Ammon's horn (tissue), 1 donor: ENCODE data around the gene PGR.
A peak's percentile ranks its signal among the peaks of the same experiment; 100 is the strongest.
"Not testable (repeated sequence)": the region's sequence is repeated elsewhere in the genome, so short reads cannot be mapped to it uniquely, and the experiment has no call there.

Experiments used
- DNase-seq: peaks from one replicate; pipeline ENCODE4 v3.0.0-alpha.2; 2016; ENCODE audit warnings: low spot score

PGR gene

DNA sequence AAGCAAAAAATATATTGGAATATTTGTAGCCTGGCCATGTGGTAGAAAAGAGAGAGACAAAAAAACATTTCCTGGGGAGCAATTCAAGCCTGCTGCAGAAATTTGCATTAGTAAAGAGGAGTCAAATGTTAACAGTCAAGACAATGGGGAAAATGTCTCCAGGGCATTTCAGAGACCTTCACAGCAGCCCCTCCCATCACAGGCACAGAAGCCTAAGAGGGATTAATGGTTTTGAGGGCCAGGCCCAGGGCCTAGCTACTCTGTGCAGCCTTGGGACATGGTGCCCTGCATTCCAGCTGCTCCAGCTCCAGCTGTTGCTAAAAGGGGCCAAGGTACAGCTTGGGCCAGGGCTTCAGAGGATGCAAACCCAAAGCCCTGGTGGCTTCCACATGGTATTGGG is 46.8 kb downstream of the PGR start:
- no peak for DNase-seq

- no peak for DNase-seq
These were observed 65.9 kb downstream of the PGR start for GRCh38 chr11:101063706-101064105.

GRCh38 chr11:101061606-101062005 is 68.0 kb downstream of the PGR start:
- DNase-seq = no peak

DNA sequence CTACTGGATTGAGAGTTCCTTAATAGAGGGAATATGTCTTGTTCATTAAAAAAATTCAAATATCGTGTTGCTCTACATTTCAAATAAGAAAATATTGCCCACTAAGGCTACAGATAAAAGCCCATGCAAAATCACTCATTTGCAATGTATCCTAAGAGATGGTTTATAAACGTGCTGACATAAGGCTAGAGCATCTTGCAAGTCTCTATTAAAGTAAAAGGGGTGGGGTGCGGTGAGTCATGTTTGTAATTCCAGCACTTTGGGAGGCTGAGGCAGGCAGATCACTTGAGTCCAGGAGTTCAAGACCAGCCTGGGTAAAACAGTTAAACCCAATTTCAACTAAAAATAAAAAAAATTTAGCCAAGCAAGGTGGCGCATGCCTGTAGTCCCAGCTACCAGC is 70.3 kb downstream of the PGR start:
- DNase-seq = no peak

- no peak for DNase-seq
These were observed 76.1 kb downstream of the PGR start for GRCh38 chr11:101053492-101053891.

DNA sequence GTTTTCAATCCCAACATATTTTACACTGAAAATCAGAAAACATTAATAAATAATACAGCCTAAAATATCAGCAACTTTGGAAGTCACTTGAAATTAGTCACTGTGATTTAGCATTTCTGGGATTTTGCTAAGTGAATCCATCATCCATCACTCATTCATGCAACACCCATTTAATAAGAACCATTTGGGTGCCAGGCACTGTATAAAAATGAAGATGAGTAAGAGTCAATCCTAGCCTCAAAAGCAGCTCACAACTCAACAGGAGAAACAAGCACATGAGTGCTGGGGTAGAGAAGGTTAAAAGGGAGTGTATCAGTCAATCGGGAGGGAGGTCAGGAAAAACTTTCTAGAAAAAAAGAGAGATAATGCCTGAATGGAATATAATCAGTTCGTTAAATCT is 77.9 kb downstream of the PGR start:
- no peak for DNase-seq

DNA sequence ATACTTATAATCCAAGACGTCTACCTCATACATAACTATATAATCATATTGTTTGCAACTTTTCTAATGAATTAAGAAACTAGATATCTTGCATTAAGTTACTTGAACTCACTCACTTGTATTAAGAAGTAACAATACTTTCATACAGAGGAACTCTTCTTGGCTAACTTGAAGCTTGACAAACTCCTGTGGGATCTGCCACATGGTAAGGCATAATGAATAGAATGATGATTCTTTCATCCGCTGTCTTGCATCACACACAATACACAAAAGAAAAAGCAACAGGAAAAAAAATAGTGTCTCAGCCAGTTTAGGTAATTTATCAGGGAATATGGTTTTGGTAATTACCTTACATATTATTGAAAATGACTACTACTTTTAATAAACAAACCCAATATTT is 79.8 kb downstream of the PGR start:
- no peak for DNase-seq

DNA sequence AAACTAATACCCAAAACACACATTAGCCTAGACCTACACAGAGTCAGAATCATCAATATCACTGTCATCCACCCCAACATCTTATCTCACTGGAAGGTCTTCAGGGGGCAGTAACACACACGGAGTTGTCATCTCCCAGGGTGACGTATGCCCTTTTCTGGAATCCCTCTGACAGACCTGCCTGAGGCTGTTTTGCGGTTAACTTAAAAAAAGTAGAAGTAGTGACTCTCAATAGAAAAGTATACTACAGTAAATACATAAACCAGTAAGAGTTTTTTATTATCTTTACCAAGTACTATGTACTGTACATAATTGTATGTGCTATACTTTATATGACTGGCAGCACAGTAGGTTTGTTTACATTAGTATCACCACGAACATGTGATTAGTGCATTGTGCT is 80.5 kb downstream of the PGR start:
- no peak for DNase-seq

DNA sequence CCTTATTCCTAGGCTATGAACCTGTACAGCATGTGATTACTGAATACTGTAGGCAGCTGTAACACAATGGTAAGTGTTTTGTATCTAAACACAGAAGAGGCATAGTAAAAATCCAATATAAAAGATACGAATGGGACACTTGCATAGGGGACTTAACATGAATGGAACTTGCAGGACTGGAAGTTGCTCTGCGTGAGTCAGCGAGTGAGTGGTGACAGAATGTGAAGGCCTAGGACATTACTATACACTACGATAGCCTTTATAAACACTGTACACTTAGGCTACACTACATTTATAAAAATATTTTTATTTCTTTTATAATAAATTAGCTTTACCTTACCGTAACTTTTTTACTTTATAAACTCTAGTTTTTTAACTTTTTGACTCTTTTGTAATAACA is 81.1 kb downstream of the PGR start:
- DNase-seq = no peak

- DNase-seq = no peak
These were observed 82.7 kb downstream of the PGR start for GRCh38 chr11:101046947-101047346.

- no peak for DNase-seq
These were observed 84.2 kb downstream of the PGR start for GRCh38 chr11:101045415-101045814.

- no peak for DNase-seq
These were observed 85.7 kb downstream of the PGR start for GRCh38 chr11:101043940-101044339.

DNA sequence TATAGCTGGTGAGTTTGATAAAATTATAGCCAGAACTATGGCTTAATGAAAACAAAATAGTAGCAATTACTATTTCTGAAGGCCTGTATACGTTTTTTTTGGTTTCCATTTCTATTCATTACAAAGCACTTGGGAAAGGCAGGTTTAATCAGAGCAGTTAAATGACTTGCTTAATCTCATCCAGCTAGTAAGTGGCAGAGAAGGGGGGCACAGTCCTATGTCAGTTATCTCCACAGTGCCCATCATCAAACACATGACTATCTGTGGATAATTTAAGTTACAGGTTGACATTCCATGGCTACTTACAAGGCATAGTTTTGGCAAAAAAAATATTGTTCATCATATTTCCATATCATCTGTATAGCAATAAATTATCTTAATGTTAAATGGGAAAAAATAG is 93.7 kb downstream of the PGR start:
- DNase-seq = no peak

GRCh38 chr11:101034076-101034475 is 95.5 kb downstream of the PGR start:
- DNase-seq = peak; percentile 3

DNA sequence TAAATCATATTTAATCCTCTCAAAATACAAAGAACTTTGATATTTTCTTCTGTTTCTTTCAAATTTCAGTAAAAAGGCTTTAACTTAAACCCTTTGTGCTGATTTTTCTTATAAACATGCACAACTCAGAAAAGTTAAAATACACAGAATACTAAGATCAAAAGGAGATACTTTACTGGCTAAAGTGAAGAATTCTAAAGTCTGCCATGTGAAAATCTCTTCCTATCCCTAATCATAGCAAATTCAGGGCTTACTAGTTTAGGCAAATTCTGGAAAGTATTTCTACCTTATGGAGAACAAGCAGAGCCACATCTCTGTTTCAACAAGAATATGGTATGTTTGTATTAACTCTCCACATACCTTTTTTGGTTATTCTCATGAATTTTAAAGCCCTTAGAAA is 96.6 kb downstream of the PGR start:
- no peak for DNase-seq

- DNase-seq = no peak
These were observed 97.9 kb downstream of the PGR start for GRCh38 chr11:101031713-101032112.

DNA sequence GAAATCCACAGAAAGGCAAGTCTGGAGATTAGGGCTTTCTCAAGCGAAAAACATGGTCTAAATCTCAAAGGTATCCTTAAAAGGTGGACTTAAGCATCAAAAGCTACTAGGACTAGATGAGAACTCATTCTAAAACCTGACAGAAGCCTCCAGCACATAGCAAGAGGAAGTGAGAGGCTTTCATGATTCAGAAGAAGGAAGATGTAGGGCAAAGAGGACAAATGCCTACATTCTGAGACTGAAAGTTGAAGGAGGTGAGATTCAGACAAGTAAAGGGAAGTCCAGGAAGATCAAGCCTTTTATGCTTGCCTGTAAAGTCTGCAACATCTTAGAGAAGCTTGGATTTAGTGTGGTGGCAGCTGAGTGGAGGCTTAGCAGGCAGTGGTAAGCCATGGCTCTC is 98.9 kb downstream of the PGR start:
- no peak for DNase-seq

- no peak for DNase-seq
These were observed 99.6 kb downstream of the PGR start for GRCh38 chr11:101030015-101030414.

- no peak for DNase-seq
These were observed 101.0 kb downstream of the PGR start for GRCh38 chr11:101028644-101029043.

GRCh38 chr11:101022256-101022655 is 107.4 kb downstream of the PGR start:
- DNase-seq = no peak

- no peak for DNase-seq
These were observed 109.7 kb downstream of the PGR start for GRCh38 chr11:101019870-101020269.

GRCh38 chr11:101014600-101015285 is 114.9 kb downstream of the PGR start:
- DNase-seq = no peak

DNA sequence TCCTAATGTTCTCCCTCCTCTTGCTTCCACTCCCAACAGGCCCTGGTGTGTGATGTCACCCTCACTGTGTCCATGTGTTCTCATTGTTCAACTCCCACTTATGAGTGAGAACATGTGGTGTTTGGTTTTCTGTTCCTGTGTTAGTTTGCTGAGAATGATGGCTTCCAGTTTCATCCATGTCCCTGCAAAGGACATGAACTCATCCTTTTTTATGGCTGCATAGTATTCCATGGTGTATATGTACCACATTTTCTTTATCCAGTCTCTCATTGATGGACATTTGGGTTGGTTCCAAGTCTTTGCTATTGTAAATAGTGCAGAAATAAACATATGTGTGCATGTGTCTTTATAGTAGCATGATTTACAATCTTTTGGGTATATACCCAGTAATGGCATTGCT is 115.9 kb downstream of the PGR start:
- not testable (repeated sequence) for DNase-seq

- no peak for DNase-seq
These were observed 117.7 kb downstream of the PGR start for GRCh38 chr11:101011881-101012280.

DNA sequence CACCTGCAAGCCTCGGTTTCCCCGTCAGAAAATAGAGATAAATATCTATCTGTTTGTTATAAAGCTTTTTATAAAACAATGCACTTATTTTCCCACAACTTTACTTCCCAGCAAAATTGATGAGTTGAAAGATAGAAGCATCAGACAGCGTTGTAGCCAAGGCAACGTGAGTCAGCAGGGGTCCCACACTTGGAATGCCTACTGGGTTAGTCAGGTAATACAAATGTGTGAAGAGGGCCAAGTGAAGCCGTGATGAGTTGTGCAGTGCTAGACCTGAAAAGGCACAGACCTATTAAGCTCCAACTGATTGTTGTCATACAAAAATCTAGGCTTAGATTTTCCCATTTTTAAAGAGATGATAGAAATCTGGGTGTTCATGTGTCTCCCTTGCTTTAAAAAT is 118.7 kb downstream of the PGR start:
- DNase-seq = no peak
